ENCODE measurements around the gene FRMD4A.

Gene FRMD4A

GRCh38 chr10:14356921-14357320 is 26.2 kb upstream of the FRMD4A start:
- Mint-ChIP-seq H3K27me3 (peaks cover 23% of the 10 kb centered on the region), H3K4me1 (peaks cover 6% of the 10 kb centered on the region), H3K27ac (no peak overlapping the region), H3K9me3 (no peaks in the 10 kb centered on the region), H3K36me3 (no peaks in the 10 kb centered on the region), H3K4me3 (no peak overlapping the region)
- ATAC-seq: no peak

GRCh38 chr10:14355750-14356149 is 25.0 kb upstream of the FRMD4A start:
- H3K27me3 Mint-ChIP-seq: peaks cover 23% of the 10 kb centered on the region
- no peak overlapping the region for H3K4me3 Mint-ChIP-seq
- no peak overlapping the region for H3K27ac Mint-ChIP-seq
- peaks cover 6% of the 10 kb centered on the region for H3K4me1 Mint-ChIP-seq
- no peaks in the 10 kb centered on the region for H3K9me3 Mint-ChIP-seq
- H3K36me3 Mint-ChIP-seq: no peaks in the 10 kb centered on the region
- no peak for ATAC-seq

- Mint-ChIP-seq H3K27me3 (peaks cover 42% of the 10 kb centered on the region), H3K36me3 (no peaks in the 10 kb centered on the region), H3K4me3 (no peak overlapping the region), H3K9me3 (no peaks in the 10 kb centered on the region), H3K4me1 (no peaks in the 10 kb centered on the region), H3K27ac (no peak overlapping the region)
- ATAC-seq: peak; percentile 21
Observed at GRCh38 chr10:14353291-14353913, 22.7 kb upstream of the FRMD4A start.

GRCh38 chr10:14350006-14350405 is 19.3 kb upstream of the FRMD4A start:
- Mint-ChIP-seq H3K4me3 (no peak overlapping the region), H3K27me3 (peaks cover 34% of the 10 kb centered on the region), H3K4me1 (no peaks in the 10 kb centered on the region), H3K36me3 (no peaks in the 10 kb centered on the region), H3K9me3 (no peaks in the 10 kb centered on the region), H3K27ac (no peak overlapping the region)
- ATAC-seq: no peak

- Mint-ChIP-seq H3K27me3 (peaks cover 38% of the 10 kb centered on the region), H3K36me3 (no peaks in the 10 kb centered on the region), H3K9me3 (no peaks in the 10 kb centered on the region), H3K4me1 (no peaks in the 10 kb centered on the region), H3K27ac (no peak overlapping the region), H3K4me3 (no peak overlapping the region)
- ATAC-seq: no peak
Observed at GRCh38 chr10:14349081-14349480, 18.4 kb upstream of the FRMD4A start.

GRCh38 chr10:14345262-14345661 is 14.5 kb upstream of the FRMD4A start:
- no peak for ATAC-seq
- H3K36me3 Mint-ChIP-seq: no peaks in the 10 kb centered on the region
- H3K27ac Mint-ChIP-seq: no peak overlapping the region
- no peaks in the 10 kb centered on the region for H3K9me3 Mint-ChIP-seq
- no peak overlapping the region for H3K4me3 Mint-ChIP-seq
- H3K4me1 Mint-ChIP-seq: no peaks in the 10 kb centered on the region
- peaks cover 58% of the 10 kb centered on the region for H3K27me3 Mint-ChIP-seq

- no peak overlapping the region for H3K4me3 Mint-ChIP-seq
- no peaks in the 10 kb centered on the region for H3K36me3 Mint-ChIP-seq
- H3K9me3 Mint-ChIP-seq: no peaks in the 10 kb centered on the region
- no peak for ATAC-seq
- H3K27ac Mint-ChIP-seq: no peak overlapping the region
- peaks cover 49% of the 10 kb centered on the region for H3K27me3 Mint-ChIP-seq
- peaks cover 9% of the 10 kb centered on the region for H3K4me1 Mint-ChIP-seq
Observed at GRCh38 chr10:14340051-14340744, 9.5 kb upstream of the FRMD4A start.

GRCh38 chr10:14336736-14337135 is 6.0 kb upstream of the FRMD4A start:
- ATAC-seq: no peak

GRCh38 chr10:14334771-14335170 is 4.0 kb upstream of the FRMD4A start:
- peaks cover 9% of the 10 kb centered on the region for H3K4me1 Mint-ChIP-seq
- peaks cover 17% of the 10 kb centered on the region for H3K27me3 Mint-ChIP-seq
- no peak overlapping the region for H3K27ac Mint-ChIP-seq
- H3K4me3 Mint-ChIP-seq: no peak overlapping the region
- no peaks in the 10 kb centered on the region for H3K36me3 Mint-ChIP-seq
- no peak for ATAC-seq
- no peaks in the 10 kb centered on the region for H3K9me3 Mint-ChIP-seq

More at GRCh38 chr10:14336736-14337135, 6.0 kb upstream of the FRMD4A start:
- no peak overlapping the region for H3K4me3 Mint-ChIP-seq
- H3K9me3 Mint-ChIP-seq: no peaks in the 10 kb centered on the region
- no peaks in the 10 kb centered on the region for H3K36me3 Mint-ChIP-seq
- H3K4me1 Mint-ChIP-seq: peaks cover 9% of the 10 kb centered on the region
- H3K27ac Mint-ChIP-seq: no peak overlapping the region
- peaks cover 28% of the 10 kb centered on the region for H3K27me3 Mint-ChIP-seq

- H3K27ac Mint-ChIP-seq: no peak overlapping the region
- H3K27me3 Mint-ChIP-seq: peaks cover 22% of the 10 kb centered on the region
- H3K36me3 Mint-ChIP-seq: no peaks in the 10 kb centered on the region
- H3K4me1 Mint-ChIP-seq: peaks cover 9% of the 10 kb centered on the region
- H3K9me3 Mint-ChIP-seq: no peaks in the 10 kb centered on the region
- no peak for ATAC-seq
- H3K4me3 Mint-ChIP-seq: no peak overlapping the region
Observed at GRCh38 chr10:14333606-14334005, 2.9 kb upstream of the FRMD4A start.

GRCh38 chr10:14332903-14333302 is 2.2 kb upstream of the FRMD4A start:
- no peaks in the 10 kb centered on the region for H3K36me3 Mint-ChIP-seq

GRCh38 chr10:14329746-14330173 is 964 bp downstream of the FRMD4A start:
- no peak overlapping the region for H3K27ac Mint-ChIP-seq
- no peaks in the 10 kb centered on the region for H3K36me3 Mint-ChIP-seq
- no peaks in the 10 kb centered on the region for H3K9me3 Mint-ChIP-seq
- H3K4me3 Mint-ChIP-seq: no peak overlapping the region
- no peaks in the 10 kb centered on the region for H3K4me1 Mint-ChIP-seq
- peaks cover 44% of the 10 kb centered on the region for H3K27me3 Mint-ChIP-seq
- no peak for ATAC-seq

More at GRCh38 chr10:14332903-14333302, 2.2 kb upstream of the FRMD4A start:
- H3K27ac Mint-ChIP-seq: no peak overlapping the region
- H3K9me3 Mint-ChIP-seq: no peaks in the 10 kb centered on the region
- peaks cover 9% of the 10 kb centered on the region for H3K4me1 Mint-ChIP-seq
- H3K4me3 Mint-ChIP-seq: no peak overlapping the region
- H3K27me3 Mint-ChIP-seq: peaks cover 29% of the 10 kb centered on the region
- ATAC-seq: no peak

GRCh38 chr10:14328881-14329672 is 1.6 kb downstream of the FRMD4A start:
- no peaks in the 10 kb centered on the region for H3K4me1 Mint-ChIP-seq
- H3K27ac Mint-ChIP-seq: no peak overlapping the region
- H3K9me3 Mint-ChIP-seq: no peaks in the 10 kb centered on the region
- H3K27me3 Mint-ChIP-seq: peaks cover 44% of the 10 kb centered on the region
- ATAC-seq: no peak
- H3K36me3 Mint-ChIP-seq: no peaks in the 10 kb centered on the region
- H3K4me3 Mint-ChIP-seq: no peak overlapping the region

- Mint-ChIP-seq H3K36me3 (no peaks in the 10 kb centered on the region), H3K9me3 (no peaks in the 10 kb centered on the region), H3K27me3 (peaks cover 44% of the 10 kb centered on the region), H3K4me3 (no peak overlapping the region), H3K4me1 (no peaks in the 10 kb centered on the region), H3K27ac (no peak overlapping the region)
- ATAC-seq: no peak
Observed at GRCh38 chr10:14327527-14327926, 3.2 kb downstream of the FRMD4A start.

- no peaks in the 10 kb centered on the region for H3K9me3 Mint-ChIP-seq
- no peak overlapping the region for H3K27ac Mint-ChIP-seq
- no peak for ATAC-seq
- H3K36me3 Mint-ChIP-seq: no peaks in the 10 kb centered on the region
- H3K4me1 Mint-ChIP-seq: no peaks in the 10 kb centered on the region
- H3K4me3 Mint-ChIP-seq: no peak overlapping the region
- H3K27me3 Mint-ChIP-seq: peaks cover 51% of the 10 kb centered on the region
Observed at GRCh38 chr10:14326581-14326980, 4.1 kb downstream of the FRMD4A start.
